ENCODE measurements around the gene KRT6A.

KRT6A gene

GRCh38 chr12:52524241-52524897, 31.3 kb upstream of the KRT6A start:
- DNase-seq (ENCODE audit: low spot score): no peak

DNA sequence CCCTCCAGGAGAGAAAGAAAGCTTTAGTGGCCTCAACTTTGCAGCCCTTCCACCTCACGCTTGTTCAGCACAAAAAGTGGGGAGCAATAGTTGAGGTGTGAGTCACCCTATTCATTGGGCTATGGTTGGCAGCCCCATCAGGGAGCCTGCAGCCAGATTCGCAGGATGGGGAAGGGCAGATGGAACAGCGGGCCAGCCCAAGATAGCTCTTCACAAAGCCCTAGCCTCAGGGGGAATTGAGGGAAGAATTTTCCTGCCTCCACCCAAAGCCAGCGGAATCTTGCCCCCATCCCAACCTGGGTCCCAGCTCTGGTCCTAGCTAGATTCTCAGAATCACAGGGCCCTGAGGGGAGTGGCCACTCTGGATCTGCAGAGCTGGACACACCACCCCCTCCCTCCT, 30.8 kb upstream of the KRT6A start:
- DNase-seq (ENCODE audit: low spot score): no peak

- DNase-seq (ENCODE audit: low spot score): no peak
Measured at GRCh38 chr12:52522346-52523011, 29.4 kb upstream of the KRT6A start.

GRCh38 chr12:52521568-52522266, 28.7 kb upstream of the KRT6A start:
- DNase-seq (ENCODE audit: low spot score): no peak

- no peak for DNase-seq (ENCODE audit: low spot score)
Measured at GRCh38 chr12:52521175-52521567, 28.1 kb upstream of the KRT6A start.

- no peak for DNase-seq (ENCODE audit: low spot score)
Measured at GRCh38 chr12:52519826-52520662, 27.0 kb upstream of the KRT6A start, which contains the start of gene KRT5. KRT5 (minus strand) TSS chr12:52520394; CDS start chr12:52520296, 98 bp downstream.

DNA sequence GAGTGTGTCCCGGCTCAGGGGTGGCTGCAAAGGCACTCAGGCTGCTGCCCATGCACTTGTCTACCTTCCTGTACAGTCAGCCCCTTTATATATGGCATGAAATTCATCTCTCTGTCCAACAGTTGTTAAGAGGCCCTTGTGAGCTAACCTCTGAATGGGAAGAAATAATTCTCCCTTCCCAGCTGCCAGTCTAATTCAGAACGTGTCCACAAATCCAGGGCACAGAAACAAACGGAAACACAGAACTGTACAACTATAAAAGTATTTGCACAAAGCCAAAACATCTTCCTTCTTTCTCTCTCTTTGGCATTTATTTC, 26.3 kb upstream of the KRT6A start:
- DNase-seq (ENCODE audit: low spot score): no peak

- DNase-seq (ENCODE audit: low spot score): no peak
Measured at GRCh38 chr12:52518574-52519386, 25.7 kb upstream of the KRT6A start.

GRCh38 chr12:52517888-52518287, 24.8 kb upstream of the KRT6A start:
- no peak for DNase-seq (ENCODE audit: low spot score)

GRCh38 chr12:52517005-52517835, 24.2 kb upstream of the KRT6A start:
- DNase-seq (ENCODE audit: low spot score): no peak

DNA sequence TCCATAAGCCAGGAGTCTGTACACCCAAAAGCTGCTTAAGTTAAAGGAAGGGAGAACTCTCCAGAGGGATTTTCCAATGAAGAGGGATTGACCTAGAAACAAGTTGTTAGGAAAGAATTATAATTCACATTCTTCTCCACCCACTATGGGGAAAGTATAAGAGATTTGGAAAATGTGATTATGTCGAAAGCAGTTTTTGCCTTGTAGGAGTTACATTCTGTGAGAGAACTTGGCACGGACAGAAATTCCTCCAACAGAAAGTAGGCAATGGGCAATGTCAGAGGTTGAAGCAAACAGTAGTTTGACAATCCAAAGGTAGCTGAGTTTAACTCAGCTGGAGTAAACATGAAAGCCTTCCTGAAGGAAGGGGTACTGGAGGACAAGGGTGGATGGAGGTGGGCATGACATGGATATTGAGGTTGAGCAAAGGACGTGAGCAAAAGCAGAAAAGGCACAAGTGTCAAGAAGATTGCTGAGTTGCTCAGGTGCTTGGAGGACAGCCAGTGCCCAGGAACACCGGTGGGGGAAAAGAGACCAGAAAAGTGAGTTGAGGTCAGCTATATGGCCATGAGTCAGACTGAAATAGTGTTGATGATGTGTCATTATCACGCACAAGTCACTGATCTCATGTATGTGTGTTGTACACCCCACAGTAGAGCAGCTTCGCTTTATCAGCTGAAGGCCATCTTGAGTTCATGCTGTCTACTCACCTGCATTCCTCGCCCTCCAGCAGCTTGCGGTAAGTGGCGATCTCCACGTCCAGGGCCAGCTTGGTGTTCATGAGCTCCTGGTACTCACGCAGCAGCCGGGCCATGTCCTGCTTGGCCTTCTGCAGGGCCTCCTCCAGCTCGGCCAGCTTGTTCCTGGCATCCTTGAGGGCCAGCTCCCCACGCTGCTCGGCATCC, 23.1 kb upstream of the KRT6A start:
- no peak for DNase-seq (ENCODE audit: low spot score)

- no peak for DNase-seq (ENCODE audit: low spot score)
Measured at GRCh38 chr12:52515319-52515646, 22.2 kb upstream of the KRT6A start.

DNA sequence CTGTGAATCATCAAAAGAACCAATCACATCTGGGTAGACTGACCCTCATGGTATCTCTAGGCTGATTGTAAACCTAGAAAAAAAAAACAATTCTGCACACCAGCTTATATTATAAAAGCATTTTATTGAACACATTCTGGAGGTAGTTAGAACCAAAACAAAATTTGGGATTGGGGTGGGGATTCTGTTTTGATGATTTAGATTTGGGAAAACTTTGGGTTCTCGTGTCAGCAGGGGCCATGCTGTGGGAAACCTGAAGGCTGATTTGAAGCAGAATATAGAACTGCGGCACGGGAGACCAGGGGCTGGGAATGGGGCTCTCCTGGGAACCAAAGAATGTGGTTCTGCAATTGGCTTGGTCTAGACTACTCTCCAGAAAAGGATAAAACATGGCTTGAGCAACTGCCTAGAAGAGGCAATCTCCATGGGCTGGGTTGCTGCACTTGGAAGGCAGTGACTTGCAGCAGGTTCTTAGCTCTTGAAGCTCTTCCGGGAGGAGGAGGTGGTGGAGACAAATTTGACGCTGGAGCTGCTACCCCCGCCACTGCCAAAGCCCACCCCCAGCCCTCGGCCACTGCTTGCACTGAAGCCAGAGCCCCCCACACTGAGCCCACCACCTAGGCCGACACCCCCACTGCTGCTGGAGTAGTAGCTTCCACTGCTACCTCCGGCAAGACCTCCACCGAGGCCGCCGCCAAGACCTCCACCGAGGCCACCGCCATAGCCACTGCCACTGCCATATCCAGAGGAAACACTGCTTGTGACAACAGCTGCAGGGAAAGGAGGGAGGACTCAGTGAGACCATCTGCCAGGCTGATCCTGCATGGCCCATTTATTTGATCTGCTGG, 21.6 kb upstream of the KRT6A start:
- DNase-seq (ENCODE audit: low spot score): no peak

DNA sequence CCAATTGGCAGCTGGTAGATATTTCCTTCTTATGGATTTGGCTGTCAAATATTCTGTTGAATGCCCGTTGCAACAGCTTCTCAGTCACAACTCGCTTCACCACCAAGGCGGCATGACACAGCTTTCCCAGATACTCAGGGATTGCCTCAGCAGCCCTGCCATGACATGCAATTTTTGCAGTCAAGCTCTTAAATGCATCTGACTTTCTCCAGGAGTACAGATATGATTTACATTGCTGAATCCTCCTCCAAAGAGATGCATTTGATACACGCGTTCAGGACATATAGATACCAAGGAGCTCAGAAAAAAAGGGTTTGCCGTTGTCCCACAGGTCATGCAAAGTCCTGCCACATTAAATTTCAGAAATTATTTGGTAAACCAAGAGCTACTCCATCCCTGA, 20.7 kb upstream of the KRT6A start:
- no peak for DNase-seq (ENCODE audit: low spot score)

- no peak for DNase-seq (ENCODE audit: low spot score)
Measured at GRCh38 chr12:52508211-52508610, 15.2 kb upstream of the KRT6A start.

DNA sequence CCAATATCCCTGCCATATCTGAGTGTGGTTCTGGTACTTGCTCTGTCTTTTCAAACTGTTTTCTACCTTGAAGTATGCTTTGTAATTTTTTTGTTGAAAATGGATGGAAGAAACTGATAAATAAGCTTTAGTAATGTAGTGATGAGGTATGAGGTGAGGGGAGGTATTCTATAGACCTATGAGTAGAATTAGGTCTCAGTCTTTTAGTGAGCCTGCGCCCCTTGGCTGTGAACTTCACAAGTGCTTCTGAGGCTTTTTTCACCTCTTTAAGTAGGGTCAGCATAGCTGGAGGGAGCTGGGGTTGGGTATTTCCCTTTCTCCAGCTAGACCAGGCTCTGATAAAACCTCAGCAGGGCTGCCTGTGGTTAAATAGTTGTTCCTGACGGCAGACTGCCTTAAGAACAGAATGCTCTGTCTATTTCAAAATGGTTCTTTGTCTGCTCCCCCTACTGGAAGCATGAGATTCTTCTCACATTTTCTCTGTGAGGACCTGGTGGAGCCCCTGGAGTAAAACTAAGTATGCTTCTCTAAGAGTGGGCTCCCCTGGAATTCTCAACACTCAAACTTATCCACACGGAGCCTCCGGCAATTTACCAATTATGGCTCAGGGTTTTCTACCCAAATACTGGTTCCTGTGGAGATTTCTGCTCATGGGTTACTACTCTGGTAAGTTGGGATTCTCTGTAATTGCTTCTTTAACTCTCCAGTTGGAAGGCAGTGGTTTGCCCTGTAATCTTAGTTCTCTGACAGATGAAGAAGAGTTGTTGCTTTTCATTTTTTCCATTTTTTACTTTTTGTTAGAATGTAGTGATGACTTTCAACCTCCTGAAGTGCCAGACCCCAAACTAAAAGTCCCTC, 14.0 kb upstream of the KRT6A start:
- DNase-seq (ENCODE audit: low spot score): peak; percentile 41

- DNase-seq (ENCODE audit: low spot score): no peak
Measured at GRCh38 chr12:52502877-52503276, 9.8 kb upstream of the KRT6A start.

- no peak for DNase-seq (ENCODE audit: low spot score)
Measured at GRCh38 chr12:52501490-52501889, 8.4 kb upstream of the KRT6A start.

Measured in HuH-7.5 (cell line).